HUES6 (cell line): ENCODE data around the gene TMPO.

ENCODE experiments used
- H3K27ac ChIP-seq: 2 replicates; pipeline ENCODE4 v1.7.0; 2013; ENCODE audit warnings: low read depth, mild to moderate bottlenecking, low read length, inconsistent platforms
- H3K27me3 ChIP-seq: 2 replicates; pipeline ENCODE4 v1.6.1; 2013; ENCODE audit warnings: low read length; ENCODE audit not compliant: control insufficient read depth, insufficient read depth
- H3K36me3 ChIP-seq: 2 replicates; pipeline ENCODE4 v1.6.1; 2013; ENCODE audit warnings: low read length; ENCODE audit not compliant: control insufficient read depth, insufficient read depth
- H3K4me1 ChIP-seq: 2 replicates; pipeline ENCODE4 v1.6.1; 2013; ENCODE audit warnings: low read length; ENCODE audit not compliant: control insufficient read depth, insufficient read depth
- H3K4me3 ChIP-seq: 2 replicates; pipeline ENCODE4 v1.5.1; 2013; ENCODE audit warnings: low read depth, low read length
- H3K9ac ChIP-seq: one replicate; pipeline ENCODE4 v1.6.1; 2013; ENCODE audit warnings: mild to moderate bottlenecking, low read length
- H3K9me3 ChIP-seq: 2 replicates; pipeline ENCODE4 v1.6.1; 2013; ENCODE audit warnings: low read depth, low read length; ENCODE audit not compliant: control insufficient read depth, insufficient read depth

The TMPO gene

GRCh38 chr12:98513379-98514322 is 1.7 kb upstream of the TMPO start:
- peaks cover 5% of the 10 kb centered on the region; the same call in 1 of the 2 replicates for H3K36me3 ChIP-seq

GRCh38 chr12:98514982-98515286 is 456 bp upstream of the TMPO start:
- peak overlapping the region; percentile 76 for H3K4me3 ChIP-seq
- H3K36me3 ChIP-seq = peaks cover 5% of the 10 kb centered on the region; the same call in 1 of the 2 replicates
- H3K9ac ChIP-seq = peak overlapping the region; percentile 94

More at GRCh38 chr12:98513379-98514322, 1.7 kb upstream of the TMPO start:
- Histone ChIP-seq H3K4me3 (peak overlapping the region; percentile 76), H3K27ac (peak overlapping the region; percentile 96; the same call in 1 of the 2 replicates), H3K4me1 (peaks cover 27% of the 10 kb centered on the region), H3K9me3 (no peaks in the 10 kb centered on the region), H3K27me3 (no peaks in the 10 kb centered on the region), H3K9ac (peak overlapping the region; percentile 94)

DNA sequence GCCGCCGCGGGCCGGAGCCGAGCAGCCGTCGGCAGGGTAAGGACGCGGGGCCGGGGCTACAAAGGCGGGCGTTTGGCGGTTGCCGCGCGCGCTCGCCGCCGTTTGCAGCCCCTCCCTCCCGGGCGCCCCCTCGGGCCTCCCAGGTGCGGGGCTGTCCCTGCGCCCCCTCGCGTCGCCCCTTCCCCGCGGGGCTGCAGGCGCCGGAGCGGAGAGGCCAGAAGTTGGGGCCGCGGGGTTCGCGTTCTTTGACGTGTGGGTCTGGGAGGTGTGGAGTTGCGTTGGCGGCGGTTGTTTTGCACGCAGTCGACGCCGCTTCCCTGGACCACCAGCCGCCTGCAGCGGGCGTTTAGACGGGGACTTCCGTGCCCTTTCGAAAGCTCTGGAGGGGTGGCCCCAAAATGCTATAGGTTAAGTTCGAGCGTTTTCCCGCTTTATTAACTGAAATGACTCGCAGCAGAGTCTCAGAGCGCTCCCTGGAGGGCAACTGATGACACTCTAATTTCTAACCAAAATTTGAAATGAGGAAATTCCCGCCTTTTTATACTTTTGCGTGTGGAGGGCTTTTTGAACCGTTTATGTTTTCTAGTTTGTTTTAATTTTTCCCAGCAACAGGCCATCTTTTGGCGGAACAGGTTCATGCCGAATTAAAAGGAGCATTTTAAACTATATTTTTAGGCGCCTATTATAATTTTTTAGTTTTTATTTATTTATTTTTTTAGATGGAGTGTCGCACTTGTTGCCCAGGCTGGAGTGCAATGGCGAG is 902 bp downstream of the TMPO start:
- H3K4me1 ChIP-seq = peaks cover 19% of the 10 kb centered on the region
- H3K36me3 ChIP-seq = peaks cover 7% of the 10 kb centered on the region; the same call in 1 of the 2 replicates

More at GRCh38 chr12:98514982-98515286, 456 bp upstream of the TMPO start:
- peaks cover 19% of the 10 kb centered on the region for H3K4me1 ChIP-seq
- peak overlapping the region; percentile 96 for H3K27ac ChIP-seq
- no peaks in the 10 kb centered on the region for H3K9me3 ChIP-seq
- H3K27me3 ChIP-seq = no peaks in the 10 kb centered on the region

DNA sequence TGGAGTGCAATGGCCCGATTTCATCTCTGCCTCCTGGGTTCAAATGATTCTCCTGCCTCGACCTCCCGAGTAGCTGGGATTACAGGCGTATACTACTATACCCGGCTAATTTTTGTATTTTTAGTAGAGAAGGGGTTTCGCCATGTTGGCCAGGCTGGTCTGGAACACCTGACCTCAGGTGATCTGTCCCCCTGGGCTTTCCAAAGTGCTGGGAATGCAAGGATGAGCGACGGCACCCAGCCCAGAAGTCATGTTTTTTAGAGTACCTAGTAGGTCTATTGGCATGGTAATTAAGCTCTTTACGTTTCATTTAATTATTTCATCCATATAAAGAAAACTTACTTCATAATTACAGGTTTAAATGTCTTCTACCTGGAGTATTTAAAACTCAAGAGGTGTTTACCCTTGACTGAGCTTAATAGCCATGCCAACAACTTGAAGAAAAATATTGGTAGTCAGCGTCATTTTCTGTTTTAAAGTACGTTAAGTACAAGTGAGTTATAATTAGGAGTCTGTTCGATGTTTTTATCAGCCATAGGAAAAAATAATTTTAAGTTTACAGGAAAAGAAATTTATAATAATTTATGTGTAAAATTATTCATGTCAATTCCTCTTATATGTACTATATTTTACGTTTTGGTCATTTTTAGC is 4.0 kb downstream of the TMPO start:
- H3K36me3 ChIP-seq = peaks cover 30% of the 10 kb centered on the region
- H3K4me3 ChIP-seq = no peak overlapping the region
- H3K4me1 ChIP-seq = no peaks in the 10 kb centered on the region
- no peak overlapping the region for H3K27ac ChIP-seq
- H3K9me3 ChIP-seq = no peaks in the 10 kb centered on the region
- no peaks in the 10 kb centered on the region for H3K27me3 ChIP-seq
- H3K9ac ChIP-seq = no peak overlapping the region

More for the DNA sequence above, 902 bp downstream of the TMPO start:
- Histone ChIP-seq H3K4me3 (peak overlapping the region; percentile 76), H3K9me3 (no peaks in the 10 kb centered on the region), H3K27me3 (no peaks in the 10 kb centered on the region), H3K9ac (peak overlapping the region; percentile 94), H3K27ac (peak overlapping the region; percentile 96)

- Histone ChIP-seq H3K4me1 (no peaks in the 10 kb centered on the region), H3K36me3 (peaks cover 95% of the 10 kb centered on the region), H3K4me3 (no peak overlapping the region), H3K27ac (no peak overlapping the region), H3K9ac (no peak overlapping the region), H3K27me3 (no peaks in the 10 kb centered on the region), H3K9me3 (no peaks in the 10 kb centered on the region)
These were observed 14.7 kb downstream of the TMPO start for GRCh38 chr12:98530068-98530467.

DNA sequence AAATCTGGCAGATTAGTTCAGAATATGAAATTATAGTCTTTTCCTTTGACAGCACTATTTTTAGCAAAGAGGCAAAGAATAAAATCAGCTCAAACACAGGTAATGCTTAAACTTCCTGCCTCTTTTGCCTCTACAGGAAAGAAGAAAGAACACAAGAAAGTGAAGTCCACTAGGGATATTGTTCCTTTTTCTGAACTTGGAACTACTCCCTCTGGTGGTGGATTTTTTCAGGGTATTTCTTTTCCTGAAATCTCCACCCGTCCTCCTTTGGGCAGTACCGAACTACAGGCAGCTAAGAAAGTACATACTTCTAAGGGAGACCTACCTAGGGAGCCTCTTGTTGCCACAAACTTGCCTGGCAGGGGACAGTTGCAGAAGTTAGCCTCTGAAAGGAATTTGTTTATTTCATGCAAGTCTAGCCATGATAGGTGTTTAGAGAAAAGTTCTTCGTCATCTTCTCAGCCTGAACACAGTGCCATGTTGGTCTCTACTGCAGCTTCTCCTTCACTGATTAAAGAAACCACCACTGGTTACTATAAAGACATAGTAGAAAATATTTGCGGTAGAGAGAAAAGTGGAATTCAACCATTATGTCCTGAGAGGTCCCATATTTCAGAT is 17.4 kb downstream of the TMPO start:
- H3K4me3 ChIP-seq = no peak overlapping the region
- no peaks in the 10 kb centered on the region for H3K4me1 ChIP-seq
- H3K9ac ChIP-seq = no peak overlapping the region
- no peaks in the 10 kb centered on the region for H3K9me3 ChIP-seq
- no peak overlapping the region for H3K27ac ChIP-seq
- H3K36me3 ChIP-seq = peaks cover 97% of the 10 kb centered on the region
- no peaks in the 10 kb centered on the region for H3K27me3 ChIP-seq

GRCh38 chr12:98533723-98534251 is 18.4 kb downstream of the TMPO start:
- no peak overlapping the region for H3K9ac ChIP-seq
- H3K36me3 ChIP-seq = peaks cover 97% of the 10 kb centered on the region
- H3K4me1 ChIP-seq = no peaks in the 10 kb centered on the region
- no peaks in the 10 kb centered on the region for H3K9me3 ChIP-seq
- H3K4me3 ChIP-seq = no peak overlapping the region
- H3K27me3 ChIP-seq = no peaks in the 10 kb centered on the region
- H3K27ac ChIP-seq = no peak overlapping the region

- H3K4me1 ChIP-seq = no peaks in the 10 kb centered on the region
- no peak overlapping the region for H3K4me3 ChIP-seq
- no peaks in the 10 kb centered on the region for H3K9me3 ChIP-seq
- H3K27ac ChIP-seq = no peak overlapping the region
- no peak overlapping the region for H3K9ac ChIP-seq
- H3K27me3 ChIP-seq = no peaks in the 10 kb centered on the region
- peaks cover 90% of the 10 kb centered on the region for H3K36me3 ChIP-seq
These were observed 22.6 kb downstream of the TMPO start for GRCh38 chr12:98538031-98538430.

DNA sequence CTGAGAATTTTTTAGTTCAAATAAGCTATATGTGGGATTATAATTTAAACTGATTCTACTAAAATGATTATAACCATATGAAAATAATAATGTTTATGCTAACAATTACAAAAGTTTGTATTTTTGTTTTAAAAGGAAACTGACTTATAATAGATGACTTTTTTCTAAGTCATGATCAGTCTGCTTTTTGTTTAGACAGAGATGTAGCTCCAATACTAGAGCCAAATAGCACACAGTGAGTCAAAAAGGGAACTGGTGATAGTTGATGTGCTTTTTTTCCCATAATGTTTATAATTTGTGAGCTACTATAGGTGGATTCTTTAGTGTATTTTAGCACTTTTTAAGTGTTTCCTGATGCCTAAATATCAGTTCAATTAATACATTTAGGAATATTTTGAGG is 28.3 kb downstream of the TMPO start:
- Histone ChIP-seq H3K36me3 (peaks cover 82% of the 10 kb centered on the region), H3K27me3 (no peaks in the 10 kb centered on the region), H3K4me1 (no peaks in the 10 kb centered on the region), H3K9ac (no peak overlapping the region), H3K27ac (no peak overlapping the region), H3K4me3 (no peak overlapping the region), H3K9me3 (no peaks in the 10 kb centered on the region)

GRCh38 chr12:98544751-98545150 is 29.4 kb downstream of the TMPO start:
- Histone ChIP-seq H3K4me1 (no peaks in the 10 kb centered on the region), H3K9me3 (no peaks in the 10 kb centered on the region), H3K9ac (no peak overlapping the region), H3K27me3 (no peaks in the 10 kb centered on the region), H3K36me3 (peaks cover 86% of the 10 kb centered on the region), H3K4me3 (no peak overlapping the region), H3K27ac (no peak overlapping the region)
